ENCODE data around the gene PLCG2.

PLCG2 gene

DNA sequence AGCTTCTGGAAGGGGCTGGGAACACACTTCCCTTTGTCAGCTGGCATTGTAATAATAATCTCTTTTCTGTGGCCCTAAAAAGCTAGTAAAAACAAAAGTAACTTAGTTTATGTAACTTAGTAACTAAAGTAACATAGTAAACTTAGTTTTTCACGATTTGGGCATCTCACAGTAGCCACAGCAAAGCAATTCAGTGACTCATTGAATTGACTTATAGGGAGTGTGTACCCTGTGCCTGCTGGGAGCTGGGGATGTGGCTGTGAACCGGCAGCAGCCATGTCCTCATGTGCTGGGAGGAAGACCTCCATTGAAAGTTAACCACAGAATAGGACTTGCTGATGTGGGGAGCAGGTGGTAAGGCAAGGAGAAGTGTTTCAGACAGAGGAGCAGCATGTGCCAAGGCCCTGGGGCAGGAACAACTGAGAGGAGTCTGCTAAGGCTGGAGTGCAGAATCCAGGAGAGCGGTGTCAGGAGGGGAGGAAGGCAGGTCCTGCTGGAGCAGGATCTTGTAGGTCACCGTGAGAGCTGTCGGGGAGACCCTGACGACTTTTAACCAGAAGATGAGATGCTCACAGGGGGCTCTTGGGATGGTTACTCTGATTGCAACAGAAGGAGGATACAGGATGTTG is 112.8 kb downstream of the PLCG2 start:
- in situ Hi-C loops (cut with MboI; ENCODE audit: low pct_unique_long_range_greater_than_20kb, low sequenced_read_pairs): loop anchor here (25.0 kb wide), 1 partner anchor 530 kb away; no protein-coding TSS in a partner anchor
- no peak for DNase-seq

DNA sequence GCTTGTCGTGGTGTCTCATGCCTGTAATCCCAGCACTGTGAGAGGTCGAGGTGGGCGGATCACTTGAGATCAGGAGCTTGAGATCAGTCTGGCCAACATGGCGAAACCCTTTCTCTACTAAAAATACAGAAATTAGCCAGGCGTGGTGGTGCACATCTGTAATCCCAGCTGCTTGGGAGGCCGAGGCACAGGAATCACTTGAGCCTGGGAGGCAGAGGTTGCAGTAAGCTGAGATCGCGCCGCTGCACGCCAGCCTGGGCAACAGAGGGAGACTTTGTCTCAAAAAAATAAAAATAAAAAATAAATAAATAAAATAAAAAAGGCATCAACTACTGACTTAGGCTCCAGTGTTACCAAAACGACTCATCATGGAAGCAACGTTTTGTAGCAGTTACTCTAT is 115.5 kb downstream of the PLCG2 start:
- in situ Hi-C loops (cut with MboI; ENCODE audit: low pct_unique_long_range_greater_than_20kb, low sequenced_read_pairs): loop anchor here (25.0 kb wide), 1 partner anchor 532 kb away; no protein-coding TSS in a partner anchor
- no peak for DNase-seq

DNA sequence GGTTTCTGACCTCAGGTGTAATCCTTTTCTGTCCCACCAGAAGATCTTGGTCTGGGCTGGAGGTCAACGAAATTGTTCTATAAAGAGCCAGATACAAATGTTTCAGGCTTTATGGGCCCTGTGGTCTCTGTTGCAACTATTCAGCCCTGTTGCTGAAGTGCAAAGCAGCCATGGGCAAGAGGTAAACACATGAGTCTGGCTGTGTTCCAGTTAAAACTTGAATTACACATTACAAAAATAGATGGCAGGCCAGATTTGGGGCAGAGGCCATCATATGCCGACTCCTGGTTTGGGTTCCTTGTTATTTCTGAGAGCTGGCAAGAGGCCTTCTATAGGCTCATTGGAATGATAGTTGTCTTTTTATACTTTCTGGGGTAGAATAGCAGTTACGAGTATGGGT is 117.8 kb downstream of the PLCG2 start:
- in situ Hi-C loops (cut with MboI; ENCODE audit: low pct_unique_long_range_greater_than_20kb, low sequenced_read_pairs): loop anchor here (25.0 kb wide), 1 partner anchor 535 kb away; no protein-coding TSS in a partner anchor
- no peak for DNase-seq

DNA sequence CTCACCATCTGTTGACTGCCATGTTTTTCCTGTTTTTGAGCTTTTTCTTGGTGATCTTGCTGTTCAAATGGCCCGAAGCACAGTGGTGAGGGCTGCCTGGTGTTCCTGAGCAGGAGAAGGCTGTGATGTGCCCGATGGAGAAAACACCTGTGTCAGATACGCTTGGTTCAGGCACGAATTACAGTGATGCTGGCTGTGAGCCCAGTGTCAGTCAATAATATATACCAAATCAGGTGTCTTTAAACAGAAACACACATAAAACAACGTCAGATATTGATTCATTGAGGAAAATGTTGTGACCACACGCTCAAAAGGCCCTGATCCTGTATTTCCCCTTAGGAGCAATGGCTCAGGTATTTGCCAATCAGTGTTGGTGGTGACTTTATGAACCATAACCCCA is 120.5 kb downstream of the PLCG2 start:
- DNase-seq: no peak
- in situ Hi-C loops (cut with MboI; ENCODE audit: low pct_unique_long_range_greater_than_20kb, low sequenced_read_pairs): loop anchor here (25.0 kb wide), 1 partner anchor 537 kb away; no protein-coding TSS in a partner anchor

DNA sequence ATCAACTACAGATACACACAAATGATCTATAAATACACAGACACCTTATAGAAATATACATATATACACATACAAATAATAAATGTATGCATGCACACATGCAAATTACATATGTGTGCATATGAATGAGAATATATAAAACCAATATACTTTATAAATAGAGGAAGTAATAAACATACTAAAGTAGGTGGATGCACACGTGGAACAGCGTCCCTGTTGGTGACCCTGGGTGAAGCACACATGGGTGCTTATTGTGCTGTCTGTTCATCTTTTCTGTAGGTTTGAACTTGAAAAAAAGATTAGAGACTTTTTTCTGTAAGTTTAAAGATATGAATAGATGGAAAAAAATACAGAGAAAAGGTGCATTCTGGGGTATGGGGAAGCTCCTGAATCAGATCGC is 120.9 kb downstream of the PLCG2 start:
- in situ Hi-C loops (cut with MboI; ENCODE audit: low pct_unique_long_range_greater_than_20kb, low sequenced_read_pairs): no loop called here
- DNase-seq: no peak

DNA sequence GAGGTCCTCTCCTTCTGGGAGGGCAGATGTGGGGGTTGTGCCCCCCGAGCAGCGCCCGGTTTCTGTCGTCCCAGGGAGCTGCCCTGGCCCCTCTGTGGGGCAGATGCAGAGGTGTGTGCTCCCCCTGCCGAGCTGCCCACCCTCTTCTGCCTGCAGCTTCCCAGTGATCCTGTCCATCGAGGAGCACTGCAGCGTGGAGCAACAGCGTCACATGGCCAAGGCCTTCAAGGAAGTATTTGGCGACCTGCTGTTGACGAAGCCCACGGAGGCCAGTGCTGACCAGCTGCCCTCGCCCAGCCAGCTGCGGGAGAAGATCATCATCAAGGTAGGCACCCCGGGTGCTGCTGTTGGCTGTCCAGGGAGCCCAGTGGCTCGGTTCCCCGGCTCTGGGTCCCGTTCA is 121.4 kb downstream of the PLCG2 start:
- DNase-seq: no peak
- in situ Hi-C loops (cut with MboI; ENCODE audit: low pct_unique_long_range_greater_than_20kb, low sequenced_read_pairs): no loop called here

DNA sequence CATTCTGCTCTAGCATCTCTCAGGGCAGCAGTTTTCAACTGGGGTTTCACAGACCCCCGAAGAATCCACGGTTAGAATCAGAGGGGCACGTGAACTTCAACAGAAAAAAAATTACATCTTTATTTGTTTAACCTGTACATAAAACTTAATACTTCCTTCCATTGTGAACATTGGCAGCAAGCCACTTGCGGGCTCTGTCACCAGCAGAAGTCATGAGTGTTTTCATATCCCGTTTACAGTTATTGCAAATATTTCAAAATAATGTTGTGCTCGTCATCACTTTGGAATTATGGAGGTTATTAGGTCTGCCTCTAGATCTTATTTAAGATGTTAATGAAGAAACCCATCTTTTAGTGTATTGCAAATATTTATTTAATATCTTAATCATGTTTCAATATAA is 122.4 kb downstream of the PLCG2 start:
- in situ Hi-C loops (cut with MboI; ENCODE audit: low pct_unique_long_range_greater_than_20kb, low sequenced_read_pairs): no loop called here
- no peak for DNase-seq

DNA sequence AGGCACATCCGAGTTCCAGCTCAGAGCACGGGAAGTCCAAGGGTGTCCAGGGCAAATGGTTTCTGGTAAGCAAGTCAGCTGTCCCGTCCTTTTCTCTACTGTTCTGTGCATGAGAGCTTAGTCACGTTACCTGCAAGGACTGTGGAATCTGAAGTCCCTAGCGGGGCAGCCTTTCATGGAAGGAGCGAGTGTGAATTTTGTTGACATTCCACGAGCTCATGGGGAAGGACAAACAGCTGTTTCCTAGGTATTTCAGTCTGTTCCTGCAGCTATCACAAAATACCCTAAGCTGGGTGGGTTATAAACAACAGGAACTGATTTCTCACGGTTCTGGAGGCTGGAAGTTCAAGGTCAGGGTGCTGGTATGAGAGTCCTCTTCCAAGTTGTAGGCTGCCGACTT is 122.9 kb downstream of the PLCG2 start:
- DNase-seq: no peak
- in situ Hi-C loops (cut with MboI; ENCODE audit: low pct_unique_long_range_greater_than_20kb, low sequenced_read_pairs): no loop called here

DNA sequence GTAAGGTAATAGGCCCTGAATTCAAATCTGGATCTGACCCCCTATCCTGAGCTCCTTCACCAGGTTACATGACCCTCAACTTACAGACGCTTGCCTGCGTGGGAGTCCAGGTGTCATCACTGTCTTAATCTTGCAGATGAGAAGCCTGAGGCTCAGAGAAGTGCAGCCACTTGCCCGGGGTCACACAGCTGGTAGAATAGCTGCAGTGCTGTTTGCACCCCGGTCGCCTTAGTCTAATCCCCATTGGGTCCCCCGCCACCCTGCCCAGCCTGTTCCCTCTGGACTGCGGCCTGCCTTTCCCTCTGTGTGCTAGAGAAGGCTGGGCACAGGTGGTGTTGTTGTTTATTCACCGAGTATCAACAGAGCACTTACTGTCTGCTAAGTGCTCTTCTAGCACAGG is 125.2 kb downstream of the PLCG2 start:
- no peak for DNase-seq
- in situ Hi-C loops (cut with MboI; ENCODE audit: low pct_unique_long_range_greater_than_20kb, low sequenced_read_pairs): no loop called here

DNA sequence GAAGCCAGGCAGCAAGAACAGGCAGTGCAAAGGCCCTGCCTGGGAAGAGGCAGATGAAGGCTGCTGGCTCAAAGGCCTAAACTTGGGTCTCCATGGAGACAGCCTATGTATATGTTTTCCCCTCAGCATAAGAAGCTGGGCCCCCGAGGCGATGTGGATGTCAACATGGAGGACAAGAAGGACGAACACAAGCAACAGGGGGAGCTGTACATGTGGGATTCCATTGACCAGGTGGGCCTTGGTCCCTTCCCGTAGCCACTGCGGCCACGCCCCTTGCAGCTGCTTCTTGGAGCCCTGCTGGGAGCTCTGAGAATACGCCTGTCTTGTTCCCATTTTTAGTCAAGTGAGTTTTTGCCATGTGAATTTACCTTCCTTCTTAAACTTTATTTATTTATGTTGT is 126.2 kb downstream of the PLCG2 start:
- no peak for DNase-seq
- in situ Hi-C loops (cut with MboI; ENCODE audit: low pct_unique_long_range_greater_than_20kb, low sequenced_read_pairs): no loop called here

DNA sequence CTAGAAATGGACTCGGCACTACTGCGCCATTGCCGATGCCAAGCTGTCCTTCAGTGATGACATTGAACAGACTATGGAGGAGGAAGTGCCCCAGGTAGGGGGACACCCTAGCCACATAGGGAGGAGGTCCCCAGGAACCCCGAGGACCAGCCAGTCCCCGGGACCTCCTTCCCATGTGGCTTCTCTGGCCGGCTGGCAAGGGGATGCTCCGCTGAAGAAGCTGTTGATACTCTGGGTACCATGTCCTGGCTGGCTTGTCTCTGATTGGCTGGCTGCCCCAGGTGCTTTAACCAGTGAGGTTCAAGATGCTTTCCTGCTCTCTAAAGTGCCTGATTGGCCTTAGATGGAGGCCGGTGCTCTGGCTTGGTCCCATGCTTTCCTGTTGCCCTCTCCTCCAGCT is 128.6 kb downstream of the PLCG2 start:
- in situ Hi-C loops (cut with MboI; ENCODE audit: low pct_unique_long_range_greater_than_20kb, low sequenced_read_pairs): no loop called here
- no peak for DNase-seq

DNA sequence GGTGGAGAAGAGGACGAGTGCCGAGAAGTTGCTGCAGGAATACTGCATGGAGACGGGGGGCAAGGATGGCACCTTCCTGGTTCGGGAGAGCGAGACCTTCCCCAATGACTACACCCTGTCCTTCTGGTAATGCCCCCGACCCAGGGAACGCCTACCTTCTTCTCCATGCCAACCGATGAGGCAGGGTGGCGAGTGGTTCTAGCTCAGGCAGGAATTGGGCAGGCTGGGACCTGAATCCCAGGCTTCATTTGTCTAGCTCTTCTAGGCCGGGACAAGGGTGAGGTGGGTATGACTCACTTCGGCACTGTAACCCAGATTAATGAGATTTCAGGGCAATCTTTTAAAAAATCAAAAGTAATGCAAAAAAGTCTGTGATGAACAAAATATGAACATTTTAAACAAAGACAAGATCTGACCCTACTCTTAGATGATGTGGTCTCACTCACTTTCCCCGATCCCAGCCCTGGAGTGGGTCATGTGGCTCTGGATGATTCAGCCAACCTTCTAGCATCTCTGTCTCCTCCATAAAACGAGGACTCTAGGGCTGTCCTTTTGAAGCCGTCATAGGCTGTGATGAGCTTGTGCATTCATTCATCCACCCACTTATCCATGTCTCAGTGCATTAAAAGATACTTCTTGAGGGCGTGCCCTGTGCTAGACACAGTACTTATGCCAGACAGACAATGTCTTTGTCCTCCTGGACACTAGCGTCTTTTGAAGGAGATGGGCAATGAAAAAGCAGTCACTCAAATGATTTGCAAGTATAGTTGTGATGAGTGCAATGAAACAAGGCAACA is 129.6 kb downstream of the PLCG2 start:
- DNase-seq: no peak
- in situ Hi-C loops (cut with MboI; ENCODE audit: low pct_unique_long_range_greater_than_20kb, low sequenced_read_pairs): no loop called here

DNA sequence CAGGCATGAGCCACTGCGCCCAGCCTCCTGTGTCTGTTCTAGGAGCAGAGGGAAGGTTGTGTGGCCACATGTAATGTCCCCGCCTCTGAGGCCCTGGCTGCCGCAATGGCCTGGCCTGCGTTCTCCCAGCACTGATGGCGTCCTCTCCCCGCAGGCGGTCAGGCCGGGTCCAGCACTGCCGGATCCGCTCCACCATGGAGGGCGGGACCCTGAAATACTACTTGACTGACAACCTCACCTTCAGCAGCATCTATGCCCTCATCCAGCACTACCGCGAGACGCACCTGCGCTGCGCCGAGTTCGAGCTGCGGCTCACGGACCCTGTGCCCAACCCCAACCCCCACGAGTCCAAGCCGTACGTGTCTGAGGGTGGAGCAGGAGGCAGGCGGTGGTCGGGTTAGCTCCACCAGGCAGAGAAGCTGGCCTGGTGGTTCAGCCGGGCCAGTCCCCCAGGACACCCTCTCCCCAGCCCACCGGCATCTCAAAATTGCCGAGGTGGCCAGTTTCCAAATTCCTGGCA is 131.3 kb downstream of the PLCG2 start:
- in situ Hi-C loops (cut with MboI; ENCODE audit: low pct_unique_long_range_greater_than_20kb, low sequenced_read_pairs): no loop called here
- no peak for DNase-seq

DNA sequence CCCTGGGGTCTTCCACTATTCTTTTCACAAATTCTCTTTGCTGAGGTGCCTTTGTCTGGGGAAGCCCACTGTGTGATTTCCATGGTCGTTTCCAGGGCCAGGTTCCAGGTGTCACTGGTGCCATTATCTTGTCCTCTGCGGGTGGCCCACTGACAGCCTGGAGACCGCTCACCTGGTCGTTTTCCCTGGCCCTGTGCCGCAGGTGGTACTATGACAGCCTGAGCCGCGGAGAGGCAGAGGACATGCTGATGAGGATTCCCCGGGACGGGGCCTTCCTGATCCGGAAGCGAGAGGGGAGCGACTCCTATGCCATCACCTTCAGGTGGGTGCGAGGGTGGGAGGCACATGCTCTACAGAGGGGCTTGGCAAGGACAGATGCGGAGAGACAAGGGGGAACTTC is 133.3 kb downstream of the PLCG2 start:
- in situ Hi-C loops (cut with MboI; ENCODE audit: low pct_unique_long_range_greater_than_20kb, low sequenced_read_pairs): no loop called here

DNA sequence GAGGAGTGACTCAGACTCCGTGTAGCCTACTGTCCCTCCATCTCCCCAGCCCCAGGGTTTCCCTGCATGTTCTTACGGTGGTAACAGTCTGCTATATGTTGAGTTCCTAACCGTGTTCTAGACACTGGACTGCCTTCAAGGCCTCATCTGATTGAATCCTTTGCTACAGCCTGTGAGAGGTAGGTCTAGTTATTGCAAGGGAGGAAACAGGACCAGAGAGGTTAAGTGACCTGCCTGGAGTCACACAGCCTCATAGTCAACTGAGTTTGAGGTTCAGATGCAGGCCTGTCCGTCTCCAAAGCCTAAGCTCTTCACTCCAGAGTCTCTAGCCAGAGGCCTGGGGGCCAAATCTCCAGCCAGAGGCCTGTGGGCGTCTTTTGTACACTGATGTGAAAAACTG is 134.1 kb downstream of the PLCG2 start:
- in situ Hi-C loops (cut with MboI; ENCODE audit: low pct_unique_long_range_greater_than_20kb, low sequenced_read_pairs): no loop called here
- DNase-seq: no peak

More for the DNA sequence above, 133.3 kb downstream of the PLCG2 start:
- DNase-seq: no peak

DNA sequence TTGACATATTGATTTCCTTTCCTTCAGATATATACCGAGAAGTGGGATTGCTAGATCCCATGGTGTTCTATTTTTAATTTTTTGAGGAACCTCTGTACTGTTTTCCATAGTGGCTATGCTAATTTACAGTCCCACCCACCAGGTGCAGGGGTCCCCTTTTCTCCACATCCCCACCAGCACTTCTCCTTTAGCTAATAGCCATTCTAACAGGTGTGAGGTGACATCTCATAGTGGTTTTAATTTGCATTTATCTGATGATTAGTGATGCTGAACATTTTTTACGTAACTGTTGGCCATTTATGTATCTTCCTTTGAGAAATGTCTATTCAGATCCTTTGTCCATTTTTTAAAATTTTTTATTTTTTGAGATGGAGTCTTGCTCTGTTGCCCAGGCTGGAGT is 138.3 kb downstream of the PLCG2 start:
- no peak for DNase-seq
- in situ Hi-C loops (cut with MboI; ENCODE audit: low pct_unique_long_range_greater_than_20kb, low sequenced_read_pairs): no loop called here

DNA sequence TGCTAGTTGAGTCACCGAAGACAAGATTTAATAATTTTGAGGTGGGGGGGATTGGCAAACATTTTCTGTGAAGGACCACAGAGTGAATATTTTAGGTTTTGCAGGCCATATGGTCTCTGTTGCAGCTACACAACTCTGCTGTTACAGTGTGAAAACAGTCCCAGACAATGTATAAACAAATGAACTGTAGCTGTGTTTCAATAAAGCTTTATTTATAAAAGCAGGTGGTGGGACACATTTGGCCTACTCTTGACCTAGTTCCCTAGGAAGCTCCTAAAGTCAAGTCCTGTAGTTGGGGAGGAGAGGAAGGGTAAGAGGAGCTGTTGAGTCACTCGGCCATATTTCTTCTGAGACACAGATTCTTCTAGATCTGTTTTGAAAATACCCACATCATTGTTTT is 139.8 kb downstream of the PLCG2 start:
- no peak for DNase-seq
- in situ Hi-C loops (cut with MboI; ENCODE audit: low pct_unique_long_range_greater_than_20kb, low sequenced_read_pairs): no loop called here

DNA sequence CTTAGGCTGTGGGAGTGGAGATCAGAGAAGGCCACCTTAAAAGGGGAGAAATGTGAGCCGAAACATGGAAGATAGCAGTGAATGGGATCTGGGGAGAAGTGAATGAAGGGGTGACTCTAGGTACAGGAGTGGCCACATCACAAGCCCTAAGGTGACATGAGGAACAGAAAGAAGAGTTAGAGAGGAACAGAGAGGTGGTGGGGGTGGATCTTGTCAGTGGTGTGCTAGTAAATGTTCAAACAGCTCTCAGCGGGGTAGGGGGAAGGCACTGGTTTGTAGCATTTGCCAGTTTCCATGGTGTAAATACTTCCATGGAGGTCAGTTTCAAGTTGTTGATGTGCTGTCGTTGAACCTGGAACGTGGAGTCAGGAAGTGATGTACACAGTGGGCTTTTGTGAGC is 141.4 kb downstream of the PLCG2 start:
- no peak for DNase-seq
- in situ Hi-C loops (cut with MboI; ENCODE audit: low pct_unique_long_range_greater_than_20kb, low sequenced_read_pairs): no loop called here

DNA sequence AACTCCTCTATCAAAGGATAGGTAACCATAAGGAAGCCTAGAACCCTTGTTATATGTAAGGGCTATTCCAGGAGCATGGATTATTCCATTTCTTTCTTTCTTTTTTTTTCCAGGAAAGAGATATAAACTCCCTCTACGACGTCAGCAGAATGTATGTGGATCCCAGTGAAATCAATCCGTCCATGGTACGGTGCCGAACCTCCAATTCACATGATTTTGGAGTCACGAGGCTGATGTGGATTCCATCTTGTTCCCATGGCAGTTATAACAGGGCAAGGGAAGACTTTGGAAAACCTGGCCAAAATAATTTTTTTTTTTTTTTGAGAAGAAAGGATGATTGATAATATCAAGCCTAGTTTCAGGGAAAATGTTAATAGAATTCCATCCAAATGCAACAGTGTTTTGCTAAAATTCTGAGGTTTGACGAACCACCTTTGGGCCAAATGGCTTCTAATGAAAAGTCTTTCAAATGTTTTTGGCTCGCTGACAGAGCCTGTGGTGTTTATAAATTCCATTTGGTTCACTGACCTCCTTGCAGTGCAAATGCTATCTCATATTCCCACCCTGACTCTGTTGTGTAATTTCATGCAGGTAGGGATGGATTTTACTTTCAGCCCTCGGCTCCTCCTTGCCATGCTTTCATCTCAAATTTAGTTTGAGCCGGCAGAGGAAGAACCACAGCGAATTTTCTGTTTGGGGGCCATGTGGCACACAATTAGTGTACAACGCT is 142.2 kb downstream of the PLCG2 start:
- no peak for DNase-seq
- in situ Hi-C loops (cut with MboI; ENCODE audit: low pct_unique_long_range_greater_than_20kb, low sequenced_read_pairs): no loop called here
